HEK293 (cell line): ENCODE results near the gene CDH22.

ENCODE experiments used
- CTCF ChIA-PET: fragments of 350-600 bp; formaldehyde crosslinking; extraction: SDS; loops from one replicate; lab custom pipeline; 2021; ENCODE audit warnings: antibody characterized with exemption; lab: Yijun Ruan, JAX
- POLR2A ChIA-PET: fragments of 300-600 bp; formaldehyde crosslinking; extraction: SDS; loops from one replicate; lab custom pipeline; 2020; ENCODE audit warnings: antibody characterized with exemption, inconsistent platforms; lab: Yijun Ruan, JAX
- H3K27ac ChIP-seq: fragments of 200-500 bp; sonication (Bioruptor generic); 2 replicates; pipeline ENCODE4 v1.5.1; 2014; ENCODE audit warnings: low read depth, low read length, control low read depth, inconsistent platforms; ENCODE audit errors: extremely low read depth
- H3K36me3 ChIP-seq, 2 experiments: fragments of 200-500 bp in 1 of 2; sonication (Bioruptor generic) in 1 of 2; 1 replicate in 1 of 2; 2 replicates in 1 of 2; pipeline ENCODE4 v1.5.1; 2014 to 2017; ENCODE audit warnings: inconsistent platforms in 2 of 2, low read length in 2 of 2; ENCODE audit not compliant: control insufficient read depth in 2 of 2, insufficient read depth in 1 of 2
- H3K4me1 ChIP-seq: fragments of 200-500 bp; sonication (Bioruptor generic); 2 replicates; pipeline ENCODE4 v1.5.1; 2014; ENCODE audit warnings: mild to moderate bottlenecking, low read length, inconsistent platforms; ENCODE audit not compliant: control insufficient read depth, insufficient read depth
- H3K4me3 ChIP-seq: 2 replicates; pipeline ENCODE4 v1.5.1; 2011; ENCODE audit warnings: low read depth, mild to moderate bottlenecking, control low read depth, low read length, moderate library complexity
- H3K9me3 ChIP-seq: fragments of 200-500 bp; sonication (Bioruptor generic); 2 replicates; pipeline ENCODE4 v1.5.1; 2014; ENCODE audit warnings: low read depth, low read length, inconsistent platforms; ENCODE audit not compliant: control insufficient read depth, insufficient read depth
- GFI1B ChIP-seq: fragments of 450-650 bp; formaldehyde crosslinking; IDR thresholded peaks from 2 replicates; pipeline ENCODE4 v1.5.1; 2016; ENCODE audit warnings: missing biosample characterization, missing genetic modification characterization
- GLI4 ChIP-seq: fragments of 450-650 bp; formaldehyde crosslinking; IDR thresholded peaks from 2 replicates; pipeline ENCODE4 v1.5.1; 2016; ENCODE audit warnings: missing biosample characterization, missing genetic modification characterization
- MEIS1 ChIP-seq: sonication (generic); formaldehyde crosslinking; IDR thresholded peaks from 2 replicates; pipeline ENCODE4 v1.8.1; 2022; ENCODE audit warnings: missing genetic modification reagents, mild to moderate bottlenecking, borderline replicate concordance
- ZFP37 ChIP-seq: fragments of 450-650 bp; formaldehyde crosslinking; IDR thresholded peaks from 2 replicates; pipeline ENCODE4 v1.5.1; 2016; ENCODE audit warnings: missing biosample characterization, missing genetic modification characterization
- ZNF114 ChIP-seq: fragments of 450-650 bp; formaldehyde crosslinking; IDR thresholded peaks from 2 replicates; pipeline ENCODE4 v1.5.0; 2017; ENCODE audit warnings: missing biosample characterization, missing genetic modification characterization
- ZNF155 ChIP-seq: fragments of 450-650 bp; formaldehyde crosslinking; IDR thresholded peaks from 2 replicates; pipeline ENCODE4 v1.5.1; 2016; ENCODE audit warnings: missing biosample characterization, missing genetic modification characterization
- ZNF157 ChIP-seq: fragments of 450-650 bp; formaldehyde crosslinking; IDR thresholded peaks from 2 replicates; pipeline ENCODE4 v1.5.1; 2016; ENCODE audit warnings: missing biosample characterization, missing genetic modification characterization
- ZNF175 ChIP-seq: fragments of 450-650 bp; formaldehyde crosslinking; IDR thresholded peaks from 2 replicates; pipeline ENCODE4 v1.5.1; 2016; ENCODE audit warnings: missing biosample characterization, missing genetic modification characterization
- ZNF266 ChIP-seq: fragments of 450-650 bp; formaldehyde crosslinking; IDR thresholded peaks from 2 replicates; pipeline ENCODE4 v1.5.1; 2016; ENCODE audit warnings: missing biosample characterization, missing genetic modification characterization, low read depth
- ZNF324 ChIP-seq: fragments of 450-650 bp; formaldehyde crosslinking; IDR thresholded peaks from 2 replicates; pipeline ENCODE4 v1.5.1; 2016; ENCODE audit warnings: missing biosample characterization, missing genetic modification characterization
- ZNF404 ChIP-seq: fragments of 450-650 bp; formaldehyde crosslinking; IDR thresholded peaks from 2 replicates; pipeline ENCODE4 v1.5.1; 2017; ENCODE audit warnings: missing biosample characterization, missing genetic modification characterization
- ZNF473 ChIP-seq: fragments of 450-650 bp; formaldehyde crosslinking; IDR thresholded peaks from 2 replicates; pipeline ENCODE4 v1.5.1; 2017; ENCODE audit warnings: missing biosample characterization, missing genetic modification characterization
- ZNF558 ChIP-seq: fragments of 450-650 bp; formaldehyde crosslinking; IDR thresholded peaks from 2 replicates; pipeline ENCODE4 v1.5.1; 2016; ENCODE audit warnings: missing biosample characterization, missing genetic modification characterization
- ZNF561 ChIP-seq: fragments of 450-650 bp; IDR thresholded peaks from 2 replicates; pipeline ENCODE4 v1.5.1; 2018; ENCODE audit warnings: missing biosample characterization, missing genetic modification characterization, borderline replicate concordance
- ZNF571 ChIP-seq: fragments of 450-650 bp; formaldehyde crosslinking; IDR thresholded peaks from 2 replicates; pipeline ENCODE4 v1.5.0; 2017; ENCODE audit warnings: missing biosample characterization, missing genetic modification characterization
- ZNF585B ChIP-seq: fragments of 450-650 bp; formaldehyde crosslinking; IDR thresholded peaks from 2 replicates; pipeline ENCODE4 v1.5.1; 2016; ENCODE audit warnings: missing biosample characterization, missing genetic modification characterization
- ZNF629 ChIP-seq: fragments of 450-650 bp; formaldehyde crosslinking; IDR thresholded peaks from 2 replicates; pipeline ENCODE4 v1.5.1; 2017; ENCODE audit warnings: missing biosample characterization, missing genetic modification characterization
- ZNF654 ChIP-seq: fragments of 450-650 bp; formaldehyde crosslinking; IDR thresholded peaks from 2 replicates; pipeline ENCODE4 v1.5.1; 2016; ENCODE audit warnings: low read depth, missing biosample characterization, missing genetic modification characterization
- ZNF660 ChIP-seq: fragments of 450-650 bp; IDR thresholded peaks from 2 replicates; pipeline ENCODE4 v1.5.1; 2018; ENCODE audit warnings: missing biosample characterization, mild to moderate bottlenecking, missing genetic modification characterization
- ZNF768 ChIP-seq: fragments of 450-650 bp; formaldehyde crosslinking; IDR thresholded peaks from 2 replicates; pipeline ENCODE4 v1.5.1; 2018; ENCODE audit warnings: missing biosample characterization, mild to moderate bottlenecking, missing genetic modification characterization
- ZNF776 ChIP-seq: fragments of 450-650 bp; formaldehyde crosslinking; IDR thresholded peaks from 2 replicates; pipeline ENCODE4 v1.5.0; 2017; ENCODE audit warnings: missing biosample characterization, missing genetic modification characterization, borderline replicate concordance
- ZNF837 ChIP-seq: fragments of 450-650 bp; formaldehyde crosslinking; IDR thresholded peaks from 2 replicates; pipeline ENCODE4 v1.5.1; 2016; ENCODE audit warnings: missing biosample characterization, missing genetic modification characterization
- TF ChIP-seq, protein P1 (sequence below): fragments of 450-650 bp; formaldehyde crosslinking; IDR thresholded peaks from 2 replicates; pipeline ENCODE4 v1.5.1; 2016; ENCODE audit warnings: missing biosample characterization, missing genetic modification characterization
- TF ChIP-seq, protein P2 (sequence below): fragments of 450-650 bp; formaldehyde crosslinking; IDR thresholded peaks from 2 replicates; pipeline ENCODE4 v1.5.1; 2016; ENCODE audit warnings: missing biosample characterization, missing genetic modification characterization
- TF ChIP-seq, protein P3 (sequence below): fragments of 450-650 bp; formaldehyde crosslinking; IDR thresholded peaks from 2 replicates; pipeline ENCODE4 v1.5.1; 2016; ENCODE audit warnings: missing biosample characterization, missing genetic modification characterization
- TF ChIP-seq, protein P4 (sequence below): fragments of 450-650 bp; formaldehyde crosslinking; IDR thresholded peaks from 2 replicates; pipeline ENCODE4; 2016; ENCODE audit warnings: missing biosample characterization, missing genetic modification characterization
- TF ChIP-seq, protein P5 (sequence below): fragments of 450-650 bp; formaldehyde crosslinking; IDR thresholded peaks from 2 replicates; pipeline ENCODE4 v1.5.1; 2016; ENCODE audit warnings: missing biosample characterization, missing genetic modification characterization

The CDH22 gene

GRCh38 chr20:46276531-46276930, 31.8 kb downstream of the CDH22 start (continued):
- TF ChIP-seq, protein P1, sequence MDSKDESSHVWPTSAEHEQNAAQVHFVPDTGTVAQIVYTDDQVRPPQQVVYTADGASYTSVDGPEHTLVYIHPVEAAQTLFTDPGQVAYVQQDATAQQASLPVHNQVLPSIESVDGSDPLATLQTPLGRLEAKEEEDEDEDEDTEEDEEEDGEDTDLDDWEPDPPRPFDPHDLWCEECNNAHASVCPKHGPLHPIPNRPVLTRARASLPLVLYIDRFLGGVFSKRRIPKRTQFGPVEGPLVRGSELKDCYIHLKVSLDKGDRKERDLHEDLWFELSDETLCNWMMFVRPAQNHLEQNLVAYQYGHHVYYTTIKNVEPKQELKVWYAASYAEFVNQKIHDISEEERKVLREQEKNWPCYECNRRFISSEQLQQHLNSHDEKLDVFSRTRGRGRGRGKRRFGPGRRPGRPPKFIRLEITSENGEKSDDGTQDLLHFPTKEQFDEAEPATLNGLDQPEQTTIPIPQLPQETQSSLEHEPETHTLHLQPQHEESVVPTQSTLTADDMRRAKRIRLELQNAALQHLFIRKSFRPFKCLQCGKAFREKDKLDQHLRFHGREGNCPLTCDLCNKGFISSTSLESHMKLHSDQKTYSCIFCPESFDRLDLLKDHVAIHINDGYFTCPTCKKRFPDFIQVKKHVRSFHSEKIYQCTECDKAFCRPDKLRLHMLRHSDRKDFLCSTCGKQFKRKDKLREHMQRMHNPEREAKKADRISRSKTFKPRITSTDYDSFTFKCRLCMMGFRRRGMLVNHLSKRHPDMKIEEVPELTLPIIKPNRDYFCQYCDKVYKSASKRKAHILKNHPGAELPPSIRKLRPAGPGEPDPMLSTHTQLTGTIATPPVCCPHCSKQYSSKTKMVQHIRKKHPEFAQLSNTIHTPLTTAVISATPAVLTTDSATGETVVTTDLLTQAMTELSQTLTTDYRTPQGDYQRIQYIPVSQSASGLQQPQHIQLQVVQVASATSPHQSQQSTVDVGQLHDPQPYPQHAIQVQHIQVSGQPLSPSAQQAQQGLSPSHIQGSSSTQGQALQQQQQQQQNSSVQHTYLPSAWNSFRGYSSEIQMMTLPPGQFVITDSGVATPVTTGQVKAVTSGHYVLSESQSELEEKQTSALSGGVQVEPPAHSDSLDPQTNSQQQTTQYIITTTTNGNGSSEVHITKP (tag by site-specific recombination) = no peak
- TF ChIP-seq ZNF155 = no peak

- POLR2A ChIA-PET = no interaction called here
- CTCF ChIA-PET = interaction anchor here (2.0 kb wide), 1 partner anchor 142 kb away, joined by 6 read pairs; no protein-coding TSS in a partner anchor
- no peak overlapping the region for H3K4me3 ChIP-seq
- no peak overlapping the region for H3K27ac ChIP-seq
- H3K4me1 ChIP-seq = no peaks in the 10 kb centered on the region
- no peak for TF ChIP-seq ZNF837 (tag by site-specific recombination)
- no peak for TF ChIP-seq ZFP37 (tag by site-specific recombination)
- TF ChIP-seq ZNF266 (tag by site-specific recombination) = no peak
- no peak for TF ChIP-seq ZNF654 (tag by site-specific recombination)
- TF ChIP-seq ZNF404 (tag by site-specific recombination) = no peak
- TF ChIP-seq ZNF473 = no peak
- no peak for TF ChIP-seq ZNF629 (tag by site-specific recombination)
- no peak for TF ChIP-seq GLI4 (tag by site-specific recombination)
- no peak for TF ChIP-seq ZNF157 (tag by site-specific recombination)
- TF ChIP-seq ZNF660 = no peak
- no peak for TF ChIP-seq ZNF114
- TF ChIP-seq ZNF175 (tag by site-specific recombination) = no peak
- TF ChIP-seq, protein P2, sequence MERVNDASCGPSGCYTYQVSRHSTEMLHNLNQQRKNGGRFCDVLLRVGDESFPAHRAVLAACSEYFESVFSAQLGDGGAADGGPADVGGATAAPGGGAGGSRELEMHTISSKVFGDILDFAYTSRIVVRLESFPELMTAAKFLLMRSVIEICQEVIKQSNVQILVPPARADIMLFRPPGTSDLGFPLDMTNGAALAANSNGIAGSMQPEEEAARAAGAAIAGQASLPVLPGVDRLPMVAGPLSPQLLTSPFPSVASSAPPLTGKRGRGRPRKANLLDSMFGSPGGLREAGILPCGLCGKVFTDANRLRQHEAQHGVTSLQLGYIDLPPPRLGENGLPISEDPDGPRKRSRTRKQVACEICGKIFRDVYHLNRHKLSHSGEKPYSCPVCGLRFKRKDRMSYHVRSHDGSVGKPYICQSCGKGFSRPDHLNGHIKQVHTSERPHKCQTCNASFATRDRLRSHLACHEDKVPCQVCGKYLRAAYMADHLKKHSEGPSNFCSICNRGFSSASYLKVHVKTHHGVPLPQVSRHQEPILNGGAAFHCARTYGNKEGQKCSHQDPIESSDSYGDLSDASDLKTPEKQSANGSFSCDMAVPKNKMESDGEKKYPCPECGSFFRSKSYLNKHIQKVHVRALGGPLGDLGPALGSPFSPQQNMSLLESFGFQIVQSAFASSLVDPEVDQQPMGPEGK (tag by site-specific recombination) = no peak
- no peak for TF ChIP-seq ZNF324
- TF ChIP-seq, protein P3, sequence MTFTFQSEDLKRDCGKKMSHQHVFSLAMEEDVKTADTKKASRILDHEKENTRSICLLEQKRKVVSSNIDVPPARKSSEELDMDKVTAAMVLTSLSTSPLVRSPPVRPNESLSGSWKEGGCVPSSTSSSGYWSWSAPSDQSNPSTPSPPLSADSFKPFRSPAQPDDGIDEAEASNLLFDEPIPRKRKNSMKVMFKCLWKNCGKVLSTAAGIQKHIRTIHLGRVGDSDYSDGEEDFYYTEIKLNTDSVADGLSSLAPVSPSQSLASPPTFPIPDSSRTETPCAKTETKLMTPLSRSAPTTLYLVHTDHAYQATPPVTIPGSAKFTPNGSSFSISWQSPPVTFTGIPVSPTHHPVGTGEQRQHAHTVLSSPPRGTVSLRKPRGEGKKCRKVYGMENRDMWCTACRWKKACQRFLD = no peak
- no peak for TF ChIP-seq ZNF585B (tag by site-specific recombination)
- TF ChIP-seq ZNF155 = no peak
- no peaks in the 10 kb centered on the region for H3K36me3 ChIP-seq
- no peaks in the 10 kb centered on the region for H3K9me3 ChIP-seq
These were observed 33.2 kb downstream of the CDH22 start for GRCh38 chr20:46275091-46275490.

DNA sequence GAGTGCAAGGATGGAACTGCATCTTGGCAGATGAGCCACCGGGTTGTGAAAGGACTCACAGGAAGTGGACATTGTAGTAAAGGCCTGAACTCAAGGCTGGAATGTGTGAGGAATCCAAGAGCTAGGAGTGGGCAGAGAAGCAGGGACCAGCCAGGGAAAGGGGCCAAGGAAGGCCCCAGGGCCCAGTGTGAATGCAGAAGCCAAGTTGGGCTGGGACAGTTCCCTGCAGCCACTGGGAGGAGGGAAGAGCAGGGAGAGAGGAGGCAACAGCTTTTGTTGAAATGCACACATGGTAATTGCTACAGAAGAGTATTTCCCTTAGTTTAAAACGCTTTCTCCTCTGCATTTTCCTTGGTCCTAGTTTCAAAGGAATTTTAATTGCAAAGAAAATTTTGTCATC, 34.6 kb downstream of the CDH22 start:
- Histone ChIP-seq H3K4me3 (no peak overlapping the region), H3K36me3 (no peaks in the 10 kb centered on the region), H3K4me1 (no peaks in the 10 kb centered on the region), H3K9me3 (no peaks in the 10 kb centered on the region), H3K27ac (no peak overlapping the region)
- ChIA-PET POLR2A (no interaction called here), CTCF (no interaction called here)
- no peak for TF ChIP-seq ZNF768
- no peak for TF ChIP-seq ZNF571 (tag by site-specific recombination)
- TF ChIP-seq, protein P4, sequence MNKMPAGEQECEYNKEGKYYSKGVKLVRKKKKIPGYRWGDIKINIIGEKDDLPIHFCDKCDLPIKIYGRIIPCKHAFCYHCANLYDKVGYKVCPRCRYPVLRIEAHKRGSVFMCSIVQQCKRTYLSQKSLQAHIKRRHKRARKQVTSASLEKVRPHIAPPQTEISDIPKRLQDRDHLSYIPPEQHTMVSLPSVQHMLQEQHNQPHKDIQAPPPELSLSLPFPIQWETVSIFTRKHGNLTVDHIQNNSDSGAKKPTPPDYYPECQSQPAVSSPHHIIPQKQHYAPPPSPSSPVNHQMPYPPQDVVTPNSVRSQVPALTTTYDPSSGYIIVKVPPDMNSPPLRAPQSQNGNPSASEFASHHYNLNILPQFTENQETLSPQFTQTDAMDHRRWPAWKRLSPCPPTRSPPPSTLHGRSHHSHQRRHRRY = no peak
- TF ChIP-seq ZNF558 = no peak
- no peak for TF ChIP-seq MEIS1 (CRISPR knock-in tag)
- TF ChIP-seq, protein P5, sequence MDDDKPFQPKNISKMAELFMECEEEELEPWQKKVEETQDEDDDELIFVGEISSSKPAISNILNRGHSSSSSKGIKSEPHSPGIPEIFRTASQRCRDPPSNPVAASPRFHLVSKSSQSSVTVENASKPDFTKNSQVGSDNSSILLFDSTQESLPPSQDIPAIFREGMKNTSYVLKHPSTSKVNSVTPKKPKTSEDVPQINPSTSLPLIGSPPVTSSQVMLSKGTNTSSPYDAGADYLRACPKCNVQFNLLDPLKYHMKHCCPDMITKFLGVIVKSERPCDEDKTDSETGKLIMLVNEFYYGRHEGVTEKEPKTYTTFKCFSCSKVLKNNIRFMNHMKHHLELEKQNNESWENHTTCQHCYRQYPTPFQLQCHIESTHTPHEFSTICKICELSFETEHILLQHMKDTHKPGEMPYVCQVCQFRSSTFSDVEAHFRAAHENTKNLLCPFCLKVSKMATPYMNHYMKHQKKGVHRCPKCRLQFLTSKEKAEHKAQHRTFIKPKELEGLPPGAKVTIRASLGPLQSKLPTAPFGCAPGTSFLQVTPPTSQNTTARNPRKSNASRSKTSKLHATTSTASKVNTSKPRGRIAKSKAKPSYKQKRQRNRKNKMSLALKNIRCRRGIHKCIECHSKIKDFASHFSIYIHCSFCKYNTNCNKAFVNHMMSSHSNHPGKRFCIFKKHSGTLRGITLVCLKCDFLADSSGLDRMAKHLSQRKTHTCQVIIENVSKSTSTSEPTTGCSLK = no peak
- TF ChIP-seq ZNF561 (tag by site-specific recombination) = no peak
- no peak for TF ChIP-seq ZNF776 (tag by site-specific recombination)
- TF ChIP-seq GFI1B (tag by site-specific recombination) = no peak
